H9 (cell line): Measurements from ENCODE around the gene MARCHF9. TPM values are rescaled to one million over a fixed set of nuclear protein-coding genes. Genes with fewer than 3 reads are reported as not detected.

Experiments
- DNase-seq: peaks from one replicate; pipeline ENCODE4 v3.0.0-alpha.2; 2017
- H2AFZ ChIP-seq: one replicate; pipeline ENCODE4 v1.6.1; 2013; ENCODE audit warnings: mild to moderate bottlenecking, low read length, control low read depth, moderate library complexity
- H2AK5ac ChIP-seq: 2 replicates; pipeline ENCODE4 v1.6.1; 2013; ENCODE audit warnings: low read length, control low read depth, mixed read lengths; ENCODE audit not compliant: insufficient read length
- H2BK120ac ChIP-seq: one replicate; pipeline ENCODE4 v1.6.1; 2013; ENCODE audit warnings: low read depth, mild to moderate bottlenecking, low read length, control low read depth, inconsistent platforms; ENCODE audit not compliant: poor library complexity, severe bottlenecking
- H2BK12ac ChIP-seq: 2 replicates; pipeline ENCODE4 v1.6.1; 2013; ENCODE audit warnings: low read length, control low read depth, mixed read lengths, low read depth; ENCODE audit not compliant: insufficient read length
- H2BK15ac ChIP-seq: 2 replicates; pipeline ENCODE4 v1.6.1; 2013; ENCODE audit warnings: low read depth, low read length, control low read depth
- H2BK20ac ChIP-seq: one replicate; pipeline ENCODE4 v1.6.1; 2013; ENCODE audit warnings: low read depth, mild to moderate bottlenecking, low read length, control low read depth, inconsistent platforms; ENCODE audit not compliant: poor library complexity, severe bottlenecking
- H2BK5ac ChIP-seq: 2 replicates; pipeline ENCODE4 v1.6.1; 2013; ENCODE audit warnings: low read length, control low read depth, mixed read lengths; ENCODE audit not compliant: insufficient read length
- H3K14ac ChIP-seq: 2 replicates; pipeline ENCODE4 v1.6.1; 2013; ENCODE audit warnings: low read length, control low read depth; ENCODE audit not compliant: insufficient read depth
- H3K18ac ChIP-seq: 2 replicates; pipeline ENCODE4 v1.6.1; 2013; ENCODE audit warnings: low read depth, mild to moderate bottlenecking, mixed read lengths, low read length, control low read depth; ENCODE audit not compliant: insufficient read length
- H3K23ac ChIP-seq: 2 replicates; pipeline ENCODE4 v1.6.1; 2013; ENCODE audit warnings: low read length, control low read depth, mixed read lengths, low read depth; ENCODE audit not compliant: insufficient read length
- H3K23me2 ChIP-seq: 2 replicates; pipeline ENCODE4 v1.6.1; 2013; ENCODE audit warnings: low read depth, mild to moderate bottlenecking, mixed read lengths, low read length, control low read depth; ENCODE audit not compliant: insufficient read length, poor library complexity, severe bottlenecking
- H3K27ac ChIP-seq: 2 replicates; pipeline ENCODE4 v1.5.1; 2013; ENCODE audit warnings: low read length, control low read depth, mixed read lengths, low read depth; ENCODE audit not compliant: insufficient read length
- H3K27me3 ChIP-seq: 2 replicates; pipeline ENCODE4 v1.6.1; 2013; ENCODE audit warnings: low read length, control low read depth, inconsistent platforms; ENCODE audit not compliant: insufficient read depth
- H3K4ac ChIP-seq: 2 replicates; pipeline ENCODE4 v1.6.1; 2013; ENCODE audit warnings: low read depth, mild to moderate bottlenecking, control low read depth, inconsistent platforms, low read length, moderate library complexity
- H3K4me1 ChIP-seq: 2 replicates; pipeline ENCODE4 v1.6.1; 2013; ENCODE audit warnings: low read length, control low read depth, inconsistent platforms; ENCODE audit not compliant: insufficient read depth
- H3K4me2 ChIP-seq: 2 replicates; pipeline ENCODE4 v1.6.1; 2013; ENCODE audit warnings: low read length, control low read depth, mixed read lengths; ENCODE audit not compliant: insufficient read length, insufficient read depth
- H3K56ac ChIP-seq: 2 replicates; pipeline ENCODE4 v1.6.1; 2013; ENCODE audit warnings: low read depth, mild to moderate bottlenecking, mixed read lengths, low read length, control low read depth; ENCODE audit not compliant: insufficient read length
- H3K79me1 ChIP-seq: 2 replicates; pipeline ENCODE4 v1.6.1; 2013; ENCODE audit warnings: low read depth, mild to moderate bottlenecking, moderate library complexity, low read length, control low read depth, inconsistent platforms; ENCODE audit not compliant: insufficient read depth, poor library complexity, severe bottlenecking
- H3K79me2 ChIP-seq: 2 replicates; pipeline ENCODE4 v1.6.1; 2013; ENCODE audit warnings: low read length, control low read depth, inconsistent platforms; ENCODE audit not compliant: insufficient read depth
- H3K9ac ChIP-seq: 2 replicates; pipeline ENCODE4 v1.6.1; 2013; ENCODE audit warnings: low read length, control low read depth, mixed read lengths; ENCODE audit not compliant: insufficient read length; ENCODE audit errors: extremely low read depth
- H3K9me3 ChIP-seq: one replicate; pipeline ENCODE4 v1.6.1; 2013; ENCODE audit warnings: low read depth, low read length, inconsistent platforms; ENCODE audit not compliant: control insufficient read depth
- H3T11ph ChIP-seq: one replicate; pipeline ENCODE4 v1.6.1; 2013; ENCODE audit warnings: mild to moderate bottlenecking, low read length, control low read depth, inconsistent platforms
- H4K20me1 ChIP-seq: one replicate; pipeline ENCODE4 v1.6.1; 2013; ENCODE audit not compliant: control insufficient read depth, insufficient read length, insufficient read depth
- H4K5ac ChIP-seq: 2 replicates; pipeline ENCODE4 v1.6.1; 2013; ENCODE audit warnings: low read depth, mild to moderate bottlenecking, mixed read lengths, low read length, control low read depth; ENCODE audit not compliant: insufficient read length
- H4K8ac ChIP-seq: replicated peaks from 2 replicates; pipeline ENCODE4 v1.6.1; 2013; ENCODE audit warnings: low read length, control low read depth, mixed read lengths, low read depth; ENCODE audit not compliant: insufficient read length
- H4K91ac ChIP-seq: 2 replicates; pipeline ENCODE4 v1.6.1; 2013; ENCODE audit warnings: low read depth, mild to moderate bottlenecking, moderate library complexity, mixed read lengths, low read length, control low read depth; ENCODE audit not compliant: insufficient read length
- H3K27ac Mint-ChIP-seq, 3 experiments: 2 replicates in 2 of 3; 3 replicates in 1 of 3; pipeline ENCODE4 v1.8.0; 2020 to 2021; ENCODE audit warnings: mixed read lengths in 3 of 3, mild to moderate bottlenecking in 1 of 3, moderate library complexity in 1 of 3
- H3K27me3 Mint-ChIP-seq: 2 replicates; pipeline ENCODE4 v1.8.0; 2021; ENCODE audit warnings: low read depth, mild to moderate bottlenecking, moderate library complexity, mixed read lengths
- H3K36me3 Mint-ChIP-seq, 3 experiments: 2 replicates in 2 of 3; 3 replicates in 1 of 3; pipeline ENCODE4 v1.8.0; 2020 to 2021; ENCODE audit warnings: low read depth in 3 of 3, mixed read lengths in 3 of 3; ENCODE audit not compliant: insufficient read depth in 1 of 3
- H3K4me1 Mint-ChIP-seq, 2 experiments: 2 replicates each; pipeline ENCODE4 v1.8.0; 2020; ENCODE audit warnings: mixed read lengths in 2 of 2
- H3K4me3 Mint-ChIP-seq, 2 experiments: 2 replicates in 1 of 2; 3 replicates in 1 of 2; pipeline ENCODE4 v1.8.0; 2020 to 2021; ENCODE audit warnings: mild to moderate bottlenecking in 2 of 2, mixed read lengths in 2 of 2, moderate library complexity in 1 of 2
- H3K9me3 Mint-ChIP-seq, 2 experiments: 2 replicates in 1 of 2; 3 replicates in 1 of 2; pipeline ENCODE4 v1.8.0; 2020; ENCODE audit warnings: mild to moderate bottlenecking in 2 of 2, mixed read lengths in 2 of 2, moderate library complexity in 1 of 2
- CTCF ChIP-seq: fragments of 200-600 bp; sonication (generic); conservative IDR thresholded peaks from 3 replicates; pipeline ENCODE4 v1.8.0; 2021; ENCODE audit warnings: antibody characterized with exemption, mild to moderate bottlenecking
- WGBS: extraction: QIAGEN DNeasy Blood & Tissue Kit; methylation state at CpG from one replicate; pipeline ENCODE4 v1.1.7; 2013; ENCODE audit warnings: missing lambda C conversion rate, low lambda C conversion rate, mixed read lengths; ENCODE audit not compliant: insufficient read length; ENCODE audit errors: extremely low coverage; 5-methylcytosine and 5-hydroxymethylcytosine counted together
- total RNA-seq: library from RNA; stranded (reverse); gene quantifications from 2 replicates; pipeline ENCODE4 v1.2.1, GENCODE V29; 2021

The MARCHF9 gene
- total RNA-seq, 1 experiment from 2014 or later, result 20.5 TPM

GRCh38 chr12:57757771-57758170, 2.9 kb downstream of the MARCHF9 start:
- Histone ChIP-seq H2BK120ac (no peak overlapping the region), H4K91ac (no peak overlapping the region), H4K5ac (no peak overlapping the region), H3K9ac (no peak overlapping the region), H3K79me1 (no peaks in the 10 kb centered on the region), H3K27me3 (peaks cover 11% of the 10 kb centered on the region), H2BK5ac (no peak overlapping the region), H3K9me3 (no peaks in the 10 kb centered on the region), H3K4me2 (no peak overlapping the region), H3K56ac (no peak overlapping the region), H3K79me2 (no peaks in the 10 kb centered on the region), H2AFZ (no peak overlapping the region), H3K23ac (no peak overlapping the region), H3K18ac (no peak overlapping the region), H3K4me1 (0 out of 2 replicates have a peak, but pooled peaks cover 2% of the 10 kb centered on the region), H3K27ac (no peak overlapping the region), H3K23me2 (peaks cover 9% of the 10 kb centered on the region), H2BK12ac (no peak overlapping the region), H4K8ac (no peak overlapping the region), H3K4ac (no peak overlapping the region), H3T11ph (no peak overlapping the region), H2BK20ac (no peak overlapping the region), H2AK5ac (no peak overlapping the region), H2BK15ac (no peak overlapping the region), H4K20me1 (no peaks in the 10 kb centered on the region), H3K14ac (no peak overlapping the region)
- Mint-ChIP-seq H3K4me1 (peaks cover 29% of the 10 kb centered on the region in 2 experiments), H3K27me3 (peaks cover 38% of the 10 kb centered on the region), H3K4me3 (no peak overlapping the region), H3K36me3 (peaks cover 3 to 16% (median 6%) of the 10 kb centered on the region in 3 experiments; a peak in 6 of 7 replicates), H3K9me3 (peaks cover 0 to 2% of the 10 kb centered on the region in 2 experiments; a peak in 1 of 5 replicates), H3K27ac (no peak overlapping the region)
- TF ChIP-seq CTCF, result no peak
- DNase-seq, result no peak
- WGBS, result no CpG with 5 or more reads among the region's 4 CpGs
